ENCODE data around the gene EXOG. TPM values are rescaled to one million over a fixed set of nuclear protein-coding genes. Genes with fewer than 3 reads are reported as not detected.
"Not testable (repeated sequence)": the region's sequence is repeated elsewhere in the genome, so short reads cannot be mapped to it uniquely, and the experiment has no call there.

The EXOG gene
- total and polyA plus RNA-seq, 2 of the 13 experiments (the other 11 are each of a cell fraction or from before 2014, with no cell fraction given) = 5.5 to 9.5 TPM

GRCh38 chr3:38566215-38566528 is 70.0 kb downstream of the EXOG start:
- Histone ChIP-seq H3K4me3 (replicated peaks in 1 of 3; ENCODE audit: insufficient read depth in 1 of 3, low read depth in 2 of 3, low read length in 3 of 3) (no peak overlapping the region), H3K27ac (ENCODE audit: extremely low read length, insufficient read depth, low read length) (no peak overlapping the region), H3K9me3 (ENCODE audit: low read length) (no peaks in the 10 kb centered on the region), H3K36me3 (replicated peaks in 1 of 2; ENCODE audit: control insufficient read depth in 1 of 2, insufficient read depth in 2 of 2, low read length in 2 of 2) (no peaks in the 10 kb centered on the region), H3K4me2 (ENCODE audit: low read depth, low read length) (no peak overlapping the region), H3K27me3 (ENCODE audit: control insufficient read depth in 1 of 2, insufficient read depth in 2 of 2, low read length in 2 of 2) (peaks cover 1 to 19% of the 10 kb centered on the region in 2 experiments; a peak in 3 of 5 replicates), H3K79me2 (ENCODE audit: insufficient read depth, low read length) (no peaks in the 10 kb centered on the region), H3K4me1 (ENCODE audit: insufficient read depth, low read length) (no peaks in the 10 kb centered on the region), H4K20me1 (ENCODE audit: insufficient read depth, low read length) (no peaks in the 10 kb centered on the region), H3K9ac (ENCODE audit: insufficient read depth, low read depth, low read length) (no peak overlapping the region), H2AFZ (ENCODE audit: low read length) (no peak overlapping the region)
- TF ChIP-seq KMT2B (CRISPR knock-in tag; IDR thresholded peaks at IDR 0.05) = no peak
- no peak for TF ChIP-seq ZMAT3 (CRISPR knock-in tag; conservative IDR thresholded peaks at IDR 0.05)
- no peak for TF ChIP-seq ATF7-NPFF (CRISPR knock-in tag; IDR thresholded peaks at IDR 0.05; ENCODE audit: low read depth)
- no peak for TF ChIP-seq FOSL1 (CRISPR knock-in tag; IDR thresholded peaks at IDR 0.05; ENCODE audit: borderline replicate concordance)
- TF ChIP-seq HNRNPL (IDR thresholded peaks at IDR 0.05; ENCODE audit: low read depth, low read length) = no peak
- TF ChIP-seq ZNF572 (CRISPR knock-in tag; IDR thresholded peaks at IDR 0.05) = no peak
- no peak for TF ChIP-seq TAF1 (CRISPR knock-in tag; IDR thresholded peaks at IDR 0.05)
- no peak for TF ChIP-seq IKZF5 (CRISPR knock-in tag; IDR thresholded peaks at IDR 0.05)
- TF ChIP-seq FOXA3 (CRISPR knock-in tag; IDR thresholded peaks at IDR 0.05) = no peak
- TF ChIP-seq ZSCAN9 (CRISPR knock-in tag; IDR thresholded peaks at IDR 0.05; ENCODE audit: borderline replicate concordance) = no peak
- no peak for TF ChIP-seq ZNF761 (CRISPR knock-in tag; conservative IDR thresholded peaks at IDR 0.05)
- TF ChIP-seq SMYD3 (CRISPR knock-in tag; IDR thresholded peaks at IDR 0.05) = no peak
- TF ChIP-seq ARID2 (CRISPR knock-in tag; IDR thresholded peaks at IDR 0.05; ENCODE audit: borderline replicate concordance) = no peak
- no peak for TF ChIP-seq ZSCAN20 (CRISPR knock-in tag; IDR thresholded peaks at IDR 0.05; ENCODE audit: borderline replicate concordance)
- no peak for TF ChIP-seq CHD2 (IDR thresholded peaks at IDR 0.05; ENCODE audit: low read depth, low read length)
- TF ChIP-seq NRL (CRISPR knock-in tag; IDR thresholded peaks at IDR 0.05; ENCODE audit: borderline replicate concordance) = no peak
- no peak for TF ChIP-seq MAF1 (CRISPR knock-in tag; IDR thresholded peaks at IDR 0.05; ENCODE audit: borderline replicate concordance)
- TF ChIP-seq ZNF207 (IDR thresholded peaks at IDR 0.05; ENCODE audit: borderline replicate concordance) = no peak
- TF ChIP-seq MAFF (IDR thresholded peaks at IDR 0.05; ENCODE audit: low read depth, low read length) = no peak
- ChIA-PET CTCF (ENCODE audit: low intra/inter-chr PET ratio, low total read pairs) (no interaction called here), POLR2A (no interaction called here)
- no TSS peak for BruUV-seq (replicated peaks)
- in situ Hi-C loops (cut with HindIII; ENCODE audit: extremely low pct_ligation_motif_present, low pct_unique_long_range_greater_than_20kb) (no loop called here), intact Hi-C loops (cut with micrococcal nuclease; ENCODE audit: unreplicated experiment) (no loop called here)
- WGBS (ENCODE audit: low lambda C conversion rate) = 55% methylated on average over 13 of the region's 13 CpGs
- FAIRE-seq = no peak
- DNase-seq (ENCODE audit: low spot score) = no peak
- ATAC-seq = no peak

GRCh38 chr3:38566794-38567193 is 70.7 kb downstream of the EXOG start:
- peaks cover 1 to 19% of the 10 kb centered on the region in 2 experiments; a peak in 3 of 5 replicates for H3K27me3 ChIP-seq (ENCODE audit: control insufficient read depth in 1 of 2, insufficient read depth in 2 of 2, low read length in 2 of 2)
- H3K36me3 ChIP-seq (replicated peaks in 1 of 2; ENCODE audit: control insufficient read depth in 1 of 2, insufficient read depth in 2 of 2, low read length in 2 of 2); H3K79me2 ChIP-seq (ENCODE audit: insufficient read depth, low read length); POLR2A ChIA-PET; H3K4me2 ChIP-seq (ENCODE audit: low read depth, low read length); in situ Hi-C loops (cut with HindIII; ENCODE audit: extremely low pct_ligation_motif_present, low pct_unique_long_range_greater_than_20kb); FAIRE-seq; BruUV-seq (replicated peaks); intact Hi-C loops (cut with micrococcal nuclease; ENCODE audit: unreplicated experiment); H3K4me1 ChIP-seq (ENCODE audit: insufficient read depth, low read length); H3K4me3 ChIP-seq (replicated peaks in 1 of 3; ENCODE audit: insufficient read depth in 1 of 3, low read depth in 2 of 3, low read length in 3 of 3); H2AFZ ChIP-seq (ENCODE audit: low read length); H3K27ac ChIP-seq (ENCODE audit: extremely low read length, insufficient read depth, low read length); ATAC-seq; H4K20me1 ChIP-seq (ENCODE audit: insufficient read depth, low read length); CTCF ChIA-PET (ENCODE audit: low intra/inter-chr PET ratio, low total read pairs); H3K9me3 ChIP-seq (ENCODE audit: low read length); DNase-seq (ENCODE audit: low spot score); H3K9ac ChIP-seq (ENCODE audit: insufficient read depth, low read depth, low read length): not testable (repeated sequence)
- 16% methylated on average over 7 of the region's 7 CpGs for WGBS (ENCODE audit: low lambda C conversion rate)
